ENCODE results near the gene PIK3CA. TPM values are rescaled to one million over a fixed set of nuclear protein-coding genes. Genes with fewer than 3 reads are reported as not detected.

The PIK3CA gene
- total RNA-seq, 1 experiment from 2014 or later: 12.0 TPM

DNA sequence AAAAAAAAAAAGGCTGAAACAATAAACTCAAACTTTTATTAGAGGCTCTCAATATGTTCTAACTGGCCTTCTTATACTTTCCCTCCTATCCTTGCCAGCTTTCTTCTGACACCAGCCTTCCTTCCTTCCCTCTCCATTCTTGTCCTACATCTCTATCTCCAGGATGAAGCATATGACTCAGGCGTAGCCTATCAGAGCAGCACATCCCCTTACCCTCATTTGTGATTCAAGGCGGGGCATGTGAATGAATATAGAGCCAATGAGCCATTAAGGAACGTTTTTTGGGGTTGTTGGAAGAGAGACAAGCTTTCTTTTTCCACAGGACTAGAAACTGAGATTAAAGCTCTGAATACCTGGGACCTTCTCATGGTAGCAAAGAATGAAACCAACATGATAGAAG is 127.8 kb downstream of the PIK3CA start:
- Histone ChIP-seq H4K20me1 (ENCODE audit: control insufficient read depth, insufficient read depth, insufficient read length) (no peaks in the 10 kb centered on the region), H2BK12ac (ENCODE audit: insufficient read length, low read depth, low read length) (no peak overlapping the region), H4K91ac (ENCODE audit: insufficient read length, low read depth, low read length) (no peak overlapping the region), H3K4me2 (ENCODE audit: insufficient read depth, insufficient read length, low read length) (no peak overlapping the region), H3K14ac (ENCODE audit: insufficient read depth, low read length) (no peak overlapping the region), H2AK5ac (ENCODE audit: insufficient read length, low read length) (no peak overlapping the region), H3K23ac (ENCODE audit: insufficient read length, low read depth, low read length) (no peak overlapping the region), H3K4ac (ENCODE audit: low read depth, low read length) (no peak overlapping the region), H3K4me1 (ENCODE audit: insufficient read depth, low read length) (no peaks in the 10 kb centered on the region; the same call in 1 of the 2 replicates), H2BK20ac (ENCODE audit: low read depth, low read length, poor library complexity, severe bottlenecking) (no peak overlapping the region), H2BK120ac (ENCODE audit: low read depth, low read length, poor library complexity, severe bottlenecking) (no peak overlapping the region), H2BK15ac (ENCODE audit: low read depth, low read length) (no peak overlapping the region), H4K8ac (replicated peaks; ENCODE audit: insufficient read length, low read depth, low read length) (no peak overlapping the region), H3T11ph (ENCODE audit: low read length) (no peak overlapping the region), H3K27me3 (ENCODE audit: insufficient read depth, low read length) (no peaks in the 10 kb centered on the region), H3K56ac (ENCODE audit: insufficient read length, low read depth, low read length) (no peak overlapping the region), H2BK5ac (ENCODE audit: insufficient read length, low read length) (no peak overlapping the region), H4K5ac (ENCODE audit: insufficient read length, low read depth, low read length) (no peak overlapping the region), H3K9ac (ENCODE audit: extremely low read depth, insufficient read length, low read length) (no peak overlapping the region), H3K23me2 (ENCODE audit: insufficient read length, low read depth, low read length, poor library complexity, severe bottlenecking) (no peaks in the 10 kb centered on the region), H3K27ac (ENCODE audit: insufficient read length, low read depth, low read length) (no peak overlapping the region), H3K18ac (ENCODE audit: insufficient read length, low read depth, low read length) (no peak overlapping the region), H2AFZ (ENCODE audit: low read length) (no peak overlapping the region), H3K9me3 (ENCODE audit: control insufficient read depth, low read depth, low read length) (no peaks in the 10 kb centered on the region), H3K79me1 (ENCODE audit: insufficient read depth, low read depth, low read length, poor library complexity, severe bottlenecking) (no peaks in the 10 kb centered on the region), H3K79me2 (ENCODE audit: insufficient read depth, low read length) (no peaks in the 10 kb centered on the region)
- TF ChIP-seq CTCF (conservative IDR thresholded peaks at IDR 0.05): no peak
- WGBS (ENCODE audit: extremely low coverage, insufficient read length, low lambda C conversion rate): no CpG with 5 or more reads among the region's 3 CpGs
- H3K27me3 Mint-ChIP-seq (ENCODE audit: low read depth): no peaks in the 10 kb centered on the region
- peaks cover 5 to 7% of the 10 kb centered on the region in 2 experiments for H3K4me1 Mint-ChIP-seq
- DNase-seq: no peak
- no peaks in the 10 kb centered on the region for H3K36me3 Mint-ChIP-seq (ENCODE audit: insufficient read depth in 1 of 3, low read depth in 3 of 3)
- no peaks in the 10 kb centered on the region for H3K9me3 Mint-ChIP-seq
- no peak overlapping the region for H3K4me3 Mint-ChIP-seq
- no peak overlapping the region for H3K27ac Mint-ChIP-seq

Measured in H9 (cell line).